ENCODE data around the gene ZBP1.

DNA sequence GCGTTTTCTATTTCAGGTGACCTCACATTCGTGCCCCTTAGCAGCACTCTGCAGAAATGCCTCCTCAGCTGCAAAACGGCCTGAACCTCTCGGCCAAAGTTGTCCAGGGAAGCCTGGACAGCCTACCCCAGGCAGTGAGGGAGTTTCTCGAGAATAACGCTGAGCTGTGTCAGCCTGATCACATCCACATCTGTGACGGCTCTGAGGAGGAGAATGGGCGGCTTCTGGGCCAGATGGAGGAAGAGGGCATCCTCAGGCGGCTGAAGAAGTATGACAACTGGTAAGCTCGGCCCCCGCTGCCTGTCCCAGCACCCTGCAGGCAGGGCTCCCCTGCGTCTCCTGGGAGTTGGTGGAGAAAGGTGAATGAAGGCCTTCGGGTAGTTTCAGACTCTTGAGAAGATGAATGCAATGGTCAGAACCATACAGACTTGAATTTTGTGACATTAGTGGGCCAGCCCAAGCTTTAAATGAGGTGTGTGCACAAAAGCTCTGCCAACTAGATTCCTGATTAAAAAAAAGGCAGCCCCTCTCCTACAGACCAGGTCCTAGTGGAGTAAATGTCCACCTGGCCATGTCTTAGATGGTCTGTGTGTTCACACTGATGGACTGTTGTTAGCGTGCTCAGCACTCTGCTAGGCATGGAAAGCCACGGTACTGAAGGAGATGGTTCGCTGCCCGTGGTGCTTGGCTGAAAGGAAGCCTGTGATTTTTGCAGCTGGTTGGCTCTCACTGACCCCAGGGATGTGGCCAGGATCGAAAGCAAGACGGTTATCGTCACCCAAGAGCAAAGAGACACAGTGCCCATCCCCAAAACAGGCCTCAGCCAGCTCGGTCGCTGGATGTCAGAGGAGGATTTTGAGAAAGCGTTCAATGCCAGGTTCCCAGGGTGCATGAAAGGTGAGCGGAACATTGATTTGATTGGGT is 58.6 kb downstream of the ZBP1 start:
- TF ChIP-seq, protein P1, sequence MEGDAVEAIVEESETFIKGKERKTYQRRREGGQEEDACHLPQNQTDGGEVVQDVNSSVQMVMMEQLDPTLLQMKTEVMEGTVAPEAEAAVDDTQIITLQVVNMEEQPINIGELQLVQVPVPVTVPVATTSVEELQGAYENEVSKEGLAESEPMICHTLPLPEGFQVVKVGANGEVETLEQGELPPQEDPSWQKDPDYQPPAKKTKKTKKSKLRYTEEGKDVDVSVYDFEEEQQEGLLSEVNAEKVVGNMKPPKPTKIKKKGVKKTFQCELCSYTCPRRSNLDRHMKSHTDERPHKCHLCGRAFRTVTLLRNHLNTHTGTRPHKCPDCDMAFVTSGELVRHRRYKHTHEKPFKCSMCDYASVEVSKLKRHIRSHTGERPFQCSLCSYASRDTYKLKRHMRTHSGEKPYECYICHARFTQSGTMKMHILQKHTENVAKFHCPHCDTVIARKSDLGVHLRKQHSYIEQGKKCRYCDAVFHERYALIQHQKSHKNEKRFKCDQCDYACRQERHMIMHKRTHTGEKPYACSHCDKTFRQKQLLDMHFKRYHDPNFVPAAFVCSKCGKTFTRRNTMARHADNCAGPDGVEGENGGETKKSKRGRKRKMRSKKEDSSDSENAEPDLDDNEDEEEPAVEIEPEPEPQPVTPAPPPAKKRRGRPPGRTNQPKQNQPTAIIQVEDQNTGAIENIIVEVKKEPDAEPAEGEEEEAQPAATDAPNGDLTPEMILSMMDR (IDR thresholded peaks at IDR 0.05) = no peak
- TF ChIP-seq ZFX (IDR thresholded peaks at IDR 0.05; ENCODE audit: borderline replicate concordance) = no peak

Measured in 22Rv1 (cell line).